ENCODE measurements around the gene TMEM184A.

GRCh38 chr7:1496531-1497292 lies 59.3 kb downstream of the TMEM184A start:
- no peak for TF ChIP-seq CTCF (IDR thresholded peaks at IDR 0.05)
- no peak for TF ChIP-seq POLR2A (IDR thresholded peaks at IDR 0.05)
